DND-41 (cell line): ENCODE data around the gene TFG.
A peak's percentile ranks its signal among the peaks of the same experiment; 100 is the strongest.

ENCODE experiments used
- ATAC-seq: fragments of 200-7000 bp; cut with Tn5 transposase; 3 replicates; pipeline ENCODE4 v1.9.1; 2021; ENCODE audit warnings: low read depth; ENCODE audit not compliant: insufficient read depth
- DNase-seq: peaks from one replicate; pipeline ENCODE4 v3.0.0-alpha.2; 2020
- H2AFZ ChIP-seq: 2 replicates; pipeline ENCODE4 v1.6.0; 2012; ENCODE audit warnings: low read depth, low read length
- H3K27ac ChIP-seq: 2 replicates; pipeline ENCODE4 v1.5.1; 2012; ENCODE audit warnings: low read length, inconsistent platforms
- H3K27me3 ChIP-seq: fragments of 200-600 bp; sonication (generic); 2 replicates; pipeline ENCODE4 v1.6.0; 2012; ENCODE audit warnings: low read length, mild to moderate bottlenecking, inconsistent platforms; ENCODE audit not compliant: insufficient read depth, poor library complexity
- H3K36me3 ChIP-seq: 2 replicates; pipeline ENCODE4 v1.5.1; 2012; ENCODE audit warnings: low read length, inconsistent platforms; ENCODE audit not compliant: insufficient read depth
- H3K4me1 ChIP-seq: 2 replicates; pipeline ENCODE4 v1.5.1; 2012; ENCODE audit warnings: mild to moderate bottlenecking, low read length; ENCODE audit not compliant: insufficient read depth
- H3K4me2 ChIP-seq: 2 replicates; pipeline ENCODE4 v1.6.0; 2012; ENCODE audit warnings: mild to moderate bottlenecking, moderate library complexity, low read length, inconsistent platforms; ENCODE audit not compliant: insufficient read depth
- H3K4me3 ChIP-seq, 2 experiments: fragments of 200-600 bp in 1 of 2; shearing (Covaris generic) in 1 of 2; 2 replicates each; pipeline ENCODE4 v1.5.1; 2012 to 2016; ENCODE audit warnings: inconsistent platforms in 2 of 2, low read length in 2 of 2, mild to moderate bottlenecking in 2 of 2, low read depth in 1 of 2, moderate library complexity in 1 of 2
- H3K79me2 ChIP-seq: 2 replicates; pipeline ENCODE4 v1.6.0; 2012; ENCODE audit warnings: low read length, inconsistent platforms; ENCODE audit not compliant: insufficient read depth
- H3K9ac ChIP-seq: 2 replicates; pipeline ENCODE4 v1.6.0; 2012; ENCODE audit warnings: low read depth, mild to moderate bottlenecking, inconsistent platforms, low read length, moderate library complexity
- H3K9me3 ChIP-seq: 2 replicates; pipeline ENCODE4 v1.5.1; 2012; ENCODE audit warnings: low read length, moderate library complexity, mild to moderate bottlenecking, inconsistent platforms; ENCODE audit not compliant: insufficient read depth, severe bottlenecking
- H4K20me1 ChIP-seq: 2 replicates; pipeline ENCODE4 v1.6.0; 2012; ENCODE audit warnings: low read length; ENCODE audit not compliant: insufficient read depth
- EZH2 ChIP-seq: IDR thresholded peaks from 3 replicates; pipeline ENCODE4 v1.6.1; 2012; ENCODE audit warnings: borderline replicate concordance, low read depth, mild to moderate bottlenecking, moderate library complexity, low read length, inconsistent platforms; ENCODE audit not compliant: severe bottlenecking
- TF ChIP-seq, protein P1 (sequence below): IDR thresholded peaks from 2 replicates; pipeline ENCODE4 v1.5.1; 2012; ENCODE audit warnings: borderline replicate concordance, low read length, moderate library complexity, mild to moderate bottlenecking; ENCODE audit not compliant: poor library complexity, severe bottlenecking; ENCODE audit errors: extremely low read depth

The TFG gene

DNA sequence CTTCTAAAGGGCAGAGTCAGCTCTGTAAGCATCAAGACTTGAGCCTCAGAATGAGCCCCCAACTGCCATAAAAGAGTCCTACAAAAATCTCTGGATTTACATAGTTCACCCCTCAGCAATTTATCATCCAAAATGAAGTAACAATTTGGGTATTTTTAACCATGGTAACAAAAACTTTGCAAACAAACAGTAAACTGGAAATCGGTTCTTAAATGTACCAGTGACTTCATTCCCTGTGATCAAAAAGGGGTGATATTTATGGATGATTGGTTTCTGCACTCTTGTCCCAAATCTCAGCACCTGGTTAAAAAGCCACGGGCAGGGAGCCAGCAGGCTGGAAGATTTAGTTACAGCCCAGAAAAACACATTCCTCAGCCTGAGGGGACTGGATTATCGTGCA, 73.6 kb downstream of the TFG start:
- ATAC-seq (no peak), DNase-seq (no peak)
- H3K79me2 ChIP-seq: no peaks in the 10 kb centered on the region
- H2AFZ ChIP-seq: no peak overlapping the region
- no peak for TF ChIP-seq EZH2
- TF ChIP-seq, protein P1, sequence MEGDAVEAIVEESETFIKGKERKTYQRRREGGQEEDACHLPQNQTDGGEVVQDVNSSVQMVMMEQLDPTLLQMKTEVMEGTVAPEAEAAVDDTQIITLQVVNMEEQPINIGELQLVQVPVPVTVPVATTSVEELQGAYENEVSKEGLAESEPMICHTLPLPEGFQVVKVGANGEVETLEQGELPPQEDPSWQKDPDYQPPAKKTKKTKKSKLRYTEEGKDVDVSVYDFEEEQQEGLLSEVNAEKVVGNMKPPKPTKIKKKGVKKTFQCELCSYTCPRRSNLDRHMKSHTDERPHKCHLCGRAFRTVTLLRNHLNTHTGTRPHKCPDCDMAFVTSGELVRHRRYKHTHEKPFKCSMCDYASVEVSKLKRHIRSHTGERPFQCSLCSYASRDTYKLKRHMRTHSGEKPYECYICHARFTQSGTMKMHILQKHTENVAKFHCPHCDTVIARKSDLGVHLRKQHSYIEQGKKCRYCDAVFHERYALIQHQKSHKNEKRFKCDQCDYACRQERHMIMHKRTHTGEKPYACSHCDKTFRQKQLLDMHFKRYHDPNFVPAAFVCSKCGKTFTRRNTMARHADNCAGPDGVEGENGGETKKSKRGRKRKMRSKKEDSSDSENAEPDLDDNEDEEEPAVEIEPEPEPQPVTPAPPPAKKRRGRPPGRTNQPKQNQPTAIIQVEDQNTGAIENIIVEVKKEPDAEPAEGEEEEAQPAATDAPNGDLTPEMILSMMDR: no peak
- H3K36me3 ChIP-seq: no peaks in the 10 kb centered on the region
- H3K9me3 ChIP-seq: no peaks in the 10 kb centered on the region
- H4K20me1 ChIP-seq: no peaks in the 10 kb centered on the region
- no peak overlapping the region for H3K4me2 ChIP-seq
- no peak overlapping the region for H3K4me3 ChIP-seq
- H3K27ac ChIP-seq: no peak overlapping the region
- no peaks in the 10 kb centered on the region for H3K4me1 ChIP-seq
- no peaks in the 10 kb centered on the region for H3K27me3 ChIP-seq
- H3K9ac ChIP-seq: no peak overlapping the region

- Histone ChIP-seq H3K9me3 (no peaks in the 10 kb centered on the region), H4K20me1 (no peaks in the 10 kb centered on the region), H3K36me3 (no peaks in the 10 kb centered on the region), H3K27ac (no peak overlapping the region), H2AFZ (no peak overlapping the region), H3K4me1 (no peaks in the 10 kb centered on the region), H3K4me3 (no peak overlapping the region), H3K79me2 (no peaks in the 10 kb centered on the region), H3K9ac (no peak overlapping the region), H3K4me2 (no peak overlapping the region), H3K27me3 (no peaks in the 10 kb centered on the region)
- no peak for ATAC-seq
- TF ChIP-seq EZH2: no peak
- TF ChIP-seq, protein P1: no peak
- no peak for DNase-seq
Observed at GRCh38 chr3:100783619-100784018, 74.3 kb downstream of the TFG start.

DNA sequence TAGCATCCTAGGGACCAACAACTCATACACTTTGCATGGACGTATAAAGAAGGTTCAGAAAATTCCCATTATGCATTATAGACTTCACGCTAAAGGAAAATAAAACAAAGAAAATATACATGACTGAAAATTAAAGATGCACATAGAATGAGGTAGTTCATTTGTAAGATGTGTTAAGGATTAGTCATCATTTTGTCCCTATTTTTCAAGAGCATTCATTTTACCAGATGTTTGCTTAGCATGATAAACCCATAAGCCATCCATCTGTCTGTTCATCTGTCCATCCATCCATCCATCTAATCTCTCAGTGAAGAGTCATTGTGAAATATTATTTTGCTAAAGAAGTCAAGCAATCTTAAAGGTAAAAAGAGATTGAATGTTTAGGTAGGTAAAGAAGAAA, 80.3 kb downstream of the TFG start:
- Histone ChIP-seq H3K9me3 (no peaks in the 10 kb centered on the region), H3K27ac (no peak overlapping the region), H4K20me1 (no peaks in the 10 kb centered on the region), H3K27me3 (no peaks in the 10 kb centered on the region), H3K4me1 (no peaks in the 10 kb centered on the region), H3K79me2 (no peaks in the 10 kb centered on the region), H3K9ac (no peak overlapping the region), H3K36me3 (no peaks in the 10 kb centered on the region), H3K4me2 (no peak overlapping the region), H2AFZ (no peak overlapping the region), H3K4me3 (no peak overlapping the region)
- no peak for DNase-seq
- ATAC-seq: no peak
- no peak for TF ChIP-seq EZH2
- TF ChIP-seq, protein P1: no peak

DNA sequence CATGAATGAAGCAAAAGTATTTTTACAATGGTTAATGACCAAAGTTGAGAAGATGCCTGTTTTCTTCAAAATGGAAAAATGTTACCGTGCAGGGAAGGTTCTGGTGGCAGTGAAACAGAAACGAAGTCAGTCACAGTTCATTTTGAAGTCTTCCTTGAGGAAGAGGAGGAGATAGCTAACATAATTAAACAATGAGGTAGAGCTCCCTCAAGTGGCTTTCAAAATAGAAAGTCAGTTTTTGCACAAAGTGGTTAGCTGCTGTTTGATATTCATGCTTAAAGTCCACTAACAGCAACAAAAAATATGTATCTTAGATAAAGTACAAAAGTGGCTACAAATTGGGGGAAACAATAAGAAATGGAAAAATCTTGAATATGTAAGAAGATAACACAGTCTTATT, 87.3 kb downstream of the TFG start:
- H3K79me2 ChIP-seq: no peaks in the 10 kb centered on the region
- no peak overlapping the region for H3K9ac ChIP-seq
- DNase-seq (no peak), ATAC-seq (peak; percentile 58; the same call in 2 of the 3 replicates)
- no peak overlapping the region for H2AFZ ChIP-seq
- H3K9me3 ChIP-seq: no peaks in the 10 kb centered on the region
- no peak for TF ChIP-seq EZH2
- TF ChIP-seq, protein P1: peak; percentile 48
- H3K4me2 ChIP-seq: no peak overlapping the region
- no peak overlapping the region for H3K27ac ChIP-seq
- no peaks in the 10 kb centered on the region for H3K36me3 ChIP-seq
- H3K4me1 ChIP-seq: no peaks in the 10 kb centered on the region
- H3K27me3 ChIP-seq: no peaks in the 10 kb centered on the region
- no peak overlapping the region for H3K4me3 ChIP-seq
- H4K20me1 ChIP-seq: no peaks in the 10 kb centered on the region
